Adrenal gland (tissue), 12 donors: ENCODE results near the gene SLC51B. TPM values are rescaled to one million over a fixed set of nuclear protein-coding genes. Genes with fewer than 3 reads are reported as not detected.

Experiments
- DNase-seq, 7 donors: peaks; one replicate each; pipeline ENCODE4 v3.0.0-alpha.2; 2019 to 2020
- H3K27ac ChIP-seq, 5 donors: fragments of 200-600 bp; sonication (generic) in 4 of 5; 1 replicate in 3 of 5; 2 replicates in 2 of 5; pipeline versions ENCODE4 v1.5.1 to v1.8.0; 2016 to 2020; ENCODE audit warnings: mild to moderate bottlenecking in 1 of 5
- H3K27me3 ChIP-seq: fragments of 200-600 bp; 2 replicates; pipeline ENCODE4 v1.8.0; 2021
- H3K36me3 ChIP-seq, 2 donors: fragments of 200-600 bp; replicated peaks in 1 of 2; 1 replicate in 1 of 2; 2 replicates in 1 of 2; pipeline versions ENCODE4 v1.5.1 to v1.8.0; 2018 to 2022
- H3K4me1 ChIP-seq, 2 donors: fragments of 200-600 bp; replicated peaks in 1 of 2; 1 replicate in 1 of 2; 2 replicates in 1 of 2; pipeline versions ENCODE4 v1.5.1 to v1.8.0; 2018 to 2021
- H3K4me3 ChIP-seq, 4 donors: fragments of 200-600 bp; sonication (generic) in 3 of 4; one replicate each; pipeline ENCODE4 v1.5.1; 2016 to 2018
- H3K9me3 ChIP-seq, 3 donors: fragments of 200-600 bp; sonication (generic) in 1 of 3; replicated peaks in 1 of 3; 1 replicate in 2 of 3; 2 replicates in 1 of 3; pipeline versions ENCODE4 v1.5.1 to v1.8.0; 2016 to 2021
- CTCF ChIP-seq, 6 experiments: fragments of 450-650 bp in 4 of 6; fragments of 200-600 bp in 2 of 6; sonication (generic) in 1 of 6; IDR thresholded peaks; 1 replicate in 5 of 6; 2 replicates in 1 of 6; pipeline versions ENCODE4 v1.5.1 to v1.8.0; 2016 to 2021; ENCODE audit warnings: antibody characterized with exemption in 6 of 6, mild to moderate bottlenecking in 2 of 6, moderate library complexity in 1 of 6
- POLR2A ChIP-seq, 2 donors: fragments of 450-650 bp; IDR thresholded peaks; one replicate each; pipeline ENCODE4 v1.6.1; 2017; ENCODE audit warnings: antibody characterized with exemption in 2 of 2, mild to moderate bottlenecking in 2 of 2, moderate library complexity in 1 of 2
- WGBS, 4 donors: extraction: QIAGEN DNeasy Blood & Tissue Kit in 2 of 4; methylation state at CpG; one replicate each; pipeline versions ENCODE4 v1.1.5 to v1.1.7; 2013 to 2017; 5-methylcytosine and 5-hydroxymethylcytosine counted together
- intact Hi-C, 2 donors: fragments of 100-400 bp; cut with DNase I; formaldehyde crosslinking; loops; one replicate each; pipeline versions ENCODE4 v1.14.1 to v1.15.0; 2022 to 2023
- polyA plus RNA-seq, 3 donors: library from polyadenylated mRNA; stranded (reverse); fragments of 200-250 nt in 2 of 3; fragments of 350-450 nt in 1 of 3; fragmentation: Illumina TruSeq in 1 of 3; extraction: RNeasy Lipid Tissue Mini Kit (QIAGEN cat#74804) in 1 of 3; gene quantifications; one replicate each; pipeline ENCODE4 v1.2.3, GENCODE V29; 2013 to 2014
- total RNA-seq, 9 donors: library from RNA; depleted of rRNA in 4 of 9; stranded (reverse); fragments of >200 nt in 4 of 9; fragments of 120-200 nt in 1 of 9; fragmentation: NEBNext Ultra II Directional in 1 of 9; extraction: Animal tissue kit (Norgen Biotek cat#: 25700) in 1 of 9; gene quantifications; one replicate each; pipeline versions ENCODE4 v1.1.0 to v1.2.4, GENCODE V29; 2013 to 2023
- donor health status: healthy with polysubstance abuse.
- donor health status: Bipolar disorder and iron deficiency.
- donor health status: DM: yes; HTN: yes; CAD: no.
- donor health status: DM: no; HTN: no; CAD: no.
- donor health status: DM: no; HTN: no; CAD: no.
- donor health status: DM: yes; HTN: yes; CAD: no.

The SLC51B gene
- total and polyA plus RNA-seq, 12 donors = 0.32 to 3.1 (median 0.69) TPM; not detected in 3

GRCh38 chr15:65077291-65077980 is 32.2 kb downstream of the SLC51B start:
- WGBS, 4 donors = 48 to 80% (median 56%) methylated on average over 1 to 85 of the region's 85 CpGs
- no peak for TF ChIP-seq CTCF (IDR thresholded peaks at IDR 0.05)
- no peak for TF ChIP-seq POLR2A (IDR thresholded peaks at IDR 0.05)
- no peaks in the 10 kb centered on the region for H3K36me3 ChIP-seq
- H3K4me3 ChIP-seq = no peak overlapping the region
- no peak overlapping the region for H3K27ac ChIP-seq
- DNase-seq = no peak
- peaks cover 23% of the 10 kb centered on the region for H3K27me3 ChIP-seq
- intact Hi-C loops = no loop called here
- H3K9me3 ChIP-seq = no peaks in the 10 kb centered on the region
- H3K4me1 ChIP-seq = peaks cover 0 to 1% of the 10 kb centered on the region in 2 donors

- intact Hi-C loops = no loop called here
Measured at GRCh38 chr15:65077981-65078352, 32.8 kb downstream of the SLC51B start.

GRCh38 chr15:65079580-65079979 is 34.4 kb downstream of the SLC51B start:
- intact Hi-C loops = no loop called here
- Histone ChIP-seq H3K4me3 (no peak overlapping the region), H3K27ac (no peak overlapping the region), H3K27me3 (peaks cover 24% of the 10 kb centered on the region), H3K36me3 (no peaks in the 10 kb centered on the region), H3K9me3 (no peaks in the 10 kb centered on the region), H3K4me1 (peaks cover 0 to 4% of the 10 kb centered on the region in 2 donors)
- no peak for DNase-seq
- no peak for TF ChIP-seq CTCF (IDR thresholded peaks at IDR 0.05)
- no peak for TF ChIP-seq POLR2A (IDR thresholded peaks at IDR 0.05)
- 90 to 100% (median 91%) methylated on average over 1 to 5 of the region's 5 CpGs; no CpG with 5 or more reads in 1 of the 4 donors for WGBS, 4 donors

More at GRCh38 chr15:65077981-65078352, 32.8 kb downstream of the SLC51B start:
- Histone ChIP-seq H3K9me3 (no peaks in the 10 kb centered on the region), H3K36me3 (no peaks in the 10 kb centered on the region), H3K27ac (no peak overlapping the region), H3K4me1 (peaks cover 0 to 4% of the 10 kb centered on the region in 2 donors), H3K4me3 (no peak overlapping the region), H3K27me3 (peaks cover 24% of the 10 kb centered on the region)
- TF ChIP-seq CTCF (IDR thresholded peaks at IDR 0.05) (peak; percentile 27 to 63 (median 48)), POLR2A (IDR thresholded peaks at IDR 0.05) (no peak)
- peak; percentile 47 to 80 (median 64) for DNase-seq
- WGBS, 4 donors = 18 to 20% (median 18%) methylated on average over 8 to 24 of the region's 24 CpGs; no CpG with 5 or more reads in 1 of the 4 donors

GRCh38 chr15:65081270-65081669 is 36.1 kb downstream of the SLC51B start:
- Histone ChIP-seq H3K4me3 (no peak overlapping the region), H3K27ac (no peak overlapping the region), H3K9me3 (no peaks in the 10 kb centered on the region), H3K27me3 (peaks cover 24% of the 10 kb centered on the region), H3K4me1 (peaks cover 0 to 4% of the 10 kb centered on the region in 2 donors), H3K36me3 (no peaks in the 10 kb centered on the region)
- TF ChIP-seq CTCF (IDR thresholded peaks at IDR 0.05) = no peak
- no peak for TF ChIP-seq POLR2A (IDR thresholded peaks at IDR 0.05)
- intact Hi-C loops = no loop called here
- no peak for DNase-seq
- 61 to 74% (median 73%) methylated on average over 6 of the region's 6 CpGs for WGBS, 4 donors
